ENCODE data around the gene RAE1. TPM values are rescaled to one million over a fixed set of nuclear protein-coding genes. Genes with fewer than 3 reads are reported as not detected.
A peak's percentile ranks its signal among the peaks of the same experiment; 100 is the strongest.
"Not testable (repeated sequence)": the region's sequence is repeated elsewhere in the genome, so short reads cannot be mapped to it uniquely, and the experiment has no call there.

RAE1 gene
- total and polyA plus RNA-seq, 5 experiments from 2014 or later = 30.9 to 54.4 (median 35.5) TPM

GRCh38 chr20:57332105-57333089 is 18.7 kb upstream of the RAE1 start:
- Mint-ChIP-seq H3K4me3 (no peak overlapping the region), H3K4me1 (no peaks in the 10 kb centered on the region), H3K27ac (peak overlapping the region in 2 of 10 donors; percentile 20 to 50), H3K27me3 (peaks cover 17 to 50% (median 26%) of the 10 kb centered on the region in 5 donors), H3K9me3 (no peaks in the 10 kb centered on the region), H3K36me3 (no peaks in the 10 kb centered on the region)
- POLR2A ChIA-PET = no interaction called here
- ATAC-seq (no peak), DNase-seq (no peak)

- Mint-ChIP-seq H3K36me3 (no peaks in the 10 kb centered on the region), H3K9me3 (no peaks in the 10 kb centered on the region), H3K4me3 (no peak overlapping the region), H3K4me1 (no peaks in the 10 kb centered on the region), H3K27me3 (peaks cover 14 to 43% (median 26%) of the 10 kb centered on the region in 5 donors), H3K27ac (no peak overlapping the region)
- DNase-seq = no peak
- POLR2A ChIA-PET = no interaction called here
- ATAC-seq = no peak
These were observed 15.7 kb upstream of the RAE1 start for GRCh38 chr20:57335392-57335791.

- Mint-ChIP-seq H3K36me3 (no peaks in the 10 kb centered on the region), H3K27me3 (peaks cover 3 to 22% (median 5%) of the 10 kb centered on the region in 5 donors), H3K4me1 (no peaks in the 10 kb centered on the region), H3K9me3 (no peaks in the 10 kb centered on the region), H3K27ac (no peak overlapping the region), H3K4me3 (no peak overlapping the region)
- POLR2A ChIA-PET = no interaction called here
- ATAC-seq = no peak
- no peak for DNase-seq
These were observed 9.4 kb upstream of the RAE1 start for GRCh38 chr20:57341663-57342062.

- H3K4me3 Mint-ChIP-seq = no peak overlapping the region
- ATAC-seq = no peak
- POLR2A ChIA-PET = no interaction called here
- H3K4me1 Mint-ChIP-seq = no peaks in the 10 kb centered on the region
- no peaks in the 10 kb centered on the region for H3K9me3 Mint-ChIP-seq
- no peaks in the 10 kb centered on the region for H3K36me3 Mint-ChIP-seq
- no peak overlapping the region for H3K27ac Mint-ChIP-seq
- DNase-seq = no peak
- H3K27me3 Mint-ChIP-seq = peaks cover 0 to 18% (median 5%) of the 10 kb centered on the region in 5 donors
These were observed 8.2 kb upstream of the RAE1 start for GRCh38 chr20:57342829-57343228.

- H3K4me3 Mint-ChIP-seq = no peak overlapping the region
- POLR2A ChIA-PET = no interaction called here
- peak; percentile 23 to 34 for ATAC-seq
These were observed 4.6 kb upstream of the RAE1 start for GRCh38 chr20:57346477-57346876.

GRCh38 chr20:57347393-57347792 is 3.7 kb upstream of the RAE1 start:
- Mint-ChIP-seq H3K9me3 (no peaks in the 10 kb centered on the region), H3K27me3 (peaks cover 0 to 8% (median 0%) of the 10 kb centered on the region in 5 donors), H3K36me3 (no peaks in the 10 kb centered on the region), H3K4me1 (peaks cover 5 to 10% (median 9%) of the 10 kb centered on the region in 4 donors), H3K4me3 (no peak overlapping the region), H3K27ac (no peak overlapping the region)
- no peak for ATAC-seq
- POLR2A ChIA-PET = no interaction called here
- DNase-seq = no peak

More at GRCh38 chr20:57346477-57346876, 4.6 kb upstream of the RAE1 start:
- Mint-ChIP-seq H3K27ac (no peak overlapping the region), H3K9me3 (no peaks in the 10 kb centered on the region), H3K27me3 (peaks cover 0 to 15% (median 0%) of the 10 kb centered on the region in 5 donors), H3K36me3 (no peaks in the 10 kb centered on the region), H3K4me1 (peaks cover 0 to under 1% (median under 1%) of the 10 kb centered on the region in 4 donors)
- peak; percentile 33 to 80 (median 56) for DNase-seq

- ATAC-seq, H3K27me3 Mint-ChIP-seq, H3K9me3 Mint-ChIP-seq, H3K36me3 Mint-ChIP-seq, POLR2A ChIA-PET, DNase-seq: not testable (repeated sequence)
- Mint-ChIP-seq H3K27ac (peak overlapping the region in 1 of 10 donors; percentile 15), H3K4me1 (peaks cover 8 to 20% (median 19%) of the 10 kb centered on the region in 4 donors), H3K4me3 (peak overlapping the region in 2 of 10 donors; percentile 4 to 29)
These were observed 2.7 kb upstream of the RAE1 start for GRCh38 chr20:57348200-57348921.

- H3K9me3 Mint-ChIP-seq, H3K27me3 Mint-ChIP-seq, ATAC-seq: not testable (repeated sequence)
- peak overlapping the region in 8 of 10 donors; percentile 19 to 88 (median 78) for H3K27ac Mint-ChIP-seq
- H3K4me3 Mint-ChIP-seq = peak overlapping the region; percentile 22 to 85 (median 56)
- H3K4me1 Mint-ChIP-seq = peaks cover 10 to 25% (median 24%) of the 10 kb centered on the region in 4 donors
- H3K36me3 Mint-ChIP-seq = peaks cover 0 to 14% (median 0%) of the 10 kb centered on the region in 3 donors
- POLR2A ChIA-PET = interaction anchor here (0.6 to 1.6 kb wide), 2 partner anchors 32 to 43 kb away, joined by 3 to 6 read pairs; no protein-coding TSS in a partner anchor
- peak in 1 of 10 donors; percentile 4 for DNase-seq
These were observed 2.0 kb upstream of the RAE1 start for GRCh38 chr20:57348922-57349574.

GRCh38 chr20:57350081-57350710 is 859 bp upstream of the RAE1 start:
- H3K27me3 Mint-ChIP-seq = peaks cover 0 to 4% (median 0%) of the 10 kb centered on the region in 5 donors
- no peaks in the 10 kb centered on the region for H3K9me3 Mint-ChIP-seq
- no peak for DNase-seq
- peaks cover 0 to 25% (median 0%) of the 10 kb centered on the region in 3 donors for H3K36me3 Mint-ChIP-seq
- H3K4me3 Mint-ChIP-seq = peak overlapping the region; percentile 45 to 85 (median 66)
- POLR2A ChIA-PET = interaction anchor here (1.5 to 1.6 kb wide), 2 partner anchors 40 to 42 kb away, joined by 4 to 6 read pairs; no protein-coding TSS in a partner anchor
- peak overlapping the region; percentile 7 to 92 (median 80) for H3K27ac Mint-ChIP-seq
- no peak for ATAC-seq
- H3K4me1 Mint-ChIP-seq = peaks cover 10 to 28% (median 26%) of the 10 kb centered on the region in 4 donors

GRCh38 chr20:57350726-57351041 is 371 bp upstream of the RAE1 start:
- Mint-ChIP-seq H3K4me3 (peak overlapping the region; percentile 84 to 94 (median 89)), H3K27ac (peak overlapping the region; percentile 82 to 95 (median 92)), H3K4me1 (peaks cover 10 to 28% (median 26%) of the 10 kb centered on the region in 4 donors), H3K36me3 (peaks cover 0 to 25% (median 0%) of the 10 kb centered on the region in 3 donors)
- DNase-seq = peak in 1 of 10 donors; percentile 3
- ATAC-seq, H3K9me3 Mint-ChIP-seq, H3K27me3 Mint-ChIP-seq: not testable (repeated sequence)
- POLR2A ChIA-PET = interaction anchor here (1.5 kb wide), 1 partner anchor 40 kb away, joined by 4 read pairs; no protein-coding TSS in a partner anchor

GRCh38 chr20:57352305-57352704 is 1.2 kb downstream of the RAE1 start:
- Mint-ChIP-seq H3K4me1 (peaks cover 10 to 28% (median 26%) of the 10 kb centered on the region in 4 donors), H3K27ac (peak overlapping the region in 6 of 10 donors; percentile 42 to 94 (median 66)), H3K36me3 (peaks cover 0 to 25% (median 4%) of the 10 kb centered on the region in 3 donors), H3K27me3 (peaks cover 0 to 4% (median 0%) of the 10 kb centered on the region in 5 donors), H3K4me3 (peak overlapping the region; percentile 84 to 94 (median 89)), H3K9me3 (no peaks in the 10 kb centered on the region)
- POLR2A ChIA-PET = no interaction called here
- DNase-seq (no peak), ATAC-seq (no peak)

GRCh38 chr20:57353351-57353750 is 2.3 kb downstream of the RAE1 start:
- ATAC-seq (no peak), DNase-seq (no peak)
- Mint-ChIP-seq H3K27ac (peak overlapping the region in 4 of 10 donors; percentile 31 to 73 (median 46)), H3K4me3 (peak overlapping the region; percentile 12 to 88 (median 60)), H3K27me3 (no peaks in the 10 kb centered on the region), H3K4me1 (peaks cover 10 to 28% (median 26%) of the 10 kb centered on the region in 4 donors), H3K9me3 (no peaks in the 10 kb centered on the region), H3K36me3 (peaks cover 0 to 25% (median 4%) of the 10 kb centered on the region in 3 donors)
- POLR2A ChIA-PET = no interaction called here

Data from naive thymus-derived CD8-positive, alpha-beta T cell (primary cell).